HepG2 (cell line): ENCODE data around the gene KDM6B. TPM values are rescaled to one million over a fixed set of nuclear protein-coding genes. Genes with fewer than 3 reads are reported as not detected.

ENCODE experiments used
- CBFB ChIP-seq: sonication (generic); formaldehyde crosslinking; IDR thresholded peaks from 2 replicates; pipeline ENCODE4 v1.4.0; 2020; ENCODE audit warnings: missing genetic modification reagents
- FOSL1 ChIP-seq: sonication (generic); formaldehyde crosslinking; IDR thresholded peaks from 2 replicates; pipeline ENCODE4 v1.9.0; 2021; ENCODE audit warnings: missing genetic modification reagents, borderline replicate concordance
- HBP1 ChIP-seq: IDR thresholded peaks from 2 replicates; pipeline ENCODE4 v1.6.1; 2016; ENCODE audit warnings: low read depth, control low read depth
- KDM4B ChIP-seq: sonication (generic); formaldehyde crosslinking; IDR thresholded peaks from 2 replicates; pipeline ENCODE4 v1.4.0; 2020; ENCODE audit warnings: missing genetic modification reagents
- KLF15 ChIP-seq: sonication (generic); formaldehyde crosslinking; IDR thresholded peaks from 2 replicates; pipeline ENCODE4 v1.8.1; 2023; ENCODE audit warnings: borderline replicate concordance, mild to moderate bottlenecking, inconsistent platforms, missing genetic modification reagents, mixed read lengths
- RAD51 ChIP-seq: fragments of 450-650 bp; IDR thresholded peaks from 2 replicates; pipeline ENCODE4 v1.6.1; 2016; ENCODE audit warnings: borderline replicate concordance
- RORA ChIP-seq: sonication (generic); formaldehyde crosslinking; IDR thresholded peaks from 2 replicates; pipeline ENCODE4 v1.5.0; 2020; ENCODE audit warnings: mild to moderate bottlenecking, missing genetic modification reagents, moderate library complexity
- SP5 ChIP-seq: IDR thresholded peaks from 2 replicates; pipeline ENCODE4 v1.6.1; 2016; ENCODE audit warnings: low read depth, borderline replicate concordance
- YEATS2 ChIP-seq: sonication (generic); formaldehyde crosslinking; IDR thresholded peaks from 2 replicates; pipeline ENCODE4 v1.4.0; 2020; ENCODE audit warnings: missing genetic modification reagents, borderline replicate concordance
- ZBED4 ChIP-seq: sonication (generic); formaldehyde crosslinking; IDR thresholded peaks from 2 replicates; pipeline ENCODE4 v1.4.0; 2020; ENCODE audit warnings: missing genetic modification reagents, borderline replicate concordance
- ZNF136 ChIP-seq: sonication (generic); formaldehyde crosslinking; IDR thresholded peaks from 2 replicates; pipeline ENCODE4 v1.8.1; 2022; ENCODE audit warnings: low read depth, mild to moderate bottlenecking, moderate library complexity, missing genetic modification reagents
- ZNF530 ChIP-seq: sonication (generic); formaldehyde crosslinking; IDR thresholded peaks from 2 replicates; pipeline ENCODE4 v1.5.0; 2020; ENCODE audit warnings: low read depth, mild to moderate bottlenecking, missing genetic modification reagents
- ZNF687 ChIP-seq: sonication (generic); formaldehyde crosslinking; IDR thresholded peaks from 2 replicates; pipeline ENCODE4 v1.5.1; 2020; ENCODE audit warnings: mild to moderate bottlenecking, missing genetic modification reagents, moderate library complexity
- ZNF775 ChIP-seq: sonication (generic); formaldehyde crosslinking; IDR thresholded peaks from 2 replicates; pipeline ENCODE4 v1.4.0; 2020; ENCODE audit warnings: missing genetic modification reagents, mild to moderate bottlenecking, moderate library complexity, borderline replicate concordance
- ZSCAN20 ChIP-seq: sonication (generic); formaldehyde crosslinking; IDR thresholded peaks from 2 replicates; pipeline ENCODE4 v1.4.0; 2020; ENCODE audit warnings: missing genetic modification reagents, mild to moderate bottlenecking, borderline replicate concordance
- polyA plus RNA-seq, 8 experiments: library from polyadenylated mRNA; depleted of rRNA in 3 of 8; stranded (reverse) in 7 of 8; unstranded in 1 of 8; fragments of >200 nt; fragmentation: Illumina TruSeq in 4 of 8; extraction: Trizol in 4 of 8; gene quantifications; 2 replicates each; pipeline versions ENCODE4 v1.2.1 to v1.2.3, GENCODE V29; 2011 to 2016; ENCODE audit warnings: low read depth in 4 of 8, missing spikeins in 1 of 8, mixed read lengths in 1 of 8; ENCODE audit not compliant: insufficient read depth in 1 of 8
- total RNA-seq, 5 experiments: library from RNA; depleted of rRNA; stranded (reverse); fragments of >200 nt; fragmentation: Illumina TruSeq; extraction: Trizol; gene quantifications; 2 replicates each; pipeline ENCODE4 v1.2.3, GENCODE V29; 2016; ENCODE audit warnings: low read depth in 1 of 5
- TF ChIP-seq, protein P1 (sequence below): sonication (generic); formaldehyde crosslinking; IDR thresholded peaks from 2 replicates; pipeline ENCODE4 v1.5.1; 2020; ENCODE audit warnings: missing genetic modification reagents, mild to moderate bottlenecking, borderline replicate concordance
- TF ChIP-seq, protein P2 (sequence below): sonication (generic); formaldehyde crosslinking; IDR thresholded peaks from 2 replicates; pipeline ENCODE4 v1.4.0; 2020; ENCODE audit warnings: mild to moderate bottlenecking, missing genetic modification reagents

KDM6B gene
- total and polyA plus RNA-seq, 2 of the 13 experiments (the other 11 are each of a cell fraction or from before 2014, with no cell fraction given) = 1.3 to 2.1 TPM

DNA sequence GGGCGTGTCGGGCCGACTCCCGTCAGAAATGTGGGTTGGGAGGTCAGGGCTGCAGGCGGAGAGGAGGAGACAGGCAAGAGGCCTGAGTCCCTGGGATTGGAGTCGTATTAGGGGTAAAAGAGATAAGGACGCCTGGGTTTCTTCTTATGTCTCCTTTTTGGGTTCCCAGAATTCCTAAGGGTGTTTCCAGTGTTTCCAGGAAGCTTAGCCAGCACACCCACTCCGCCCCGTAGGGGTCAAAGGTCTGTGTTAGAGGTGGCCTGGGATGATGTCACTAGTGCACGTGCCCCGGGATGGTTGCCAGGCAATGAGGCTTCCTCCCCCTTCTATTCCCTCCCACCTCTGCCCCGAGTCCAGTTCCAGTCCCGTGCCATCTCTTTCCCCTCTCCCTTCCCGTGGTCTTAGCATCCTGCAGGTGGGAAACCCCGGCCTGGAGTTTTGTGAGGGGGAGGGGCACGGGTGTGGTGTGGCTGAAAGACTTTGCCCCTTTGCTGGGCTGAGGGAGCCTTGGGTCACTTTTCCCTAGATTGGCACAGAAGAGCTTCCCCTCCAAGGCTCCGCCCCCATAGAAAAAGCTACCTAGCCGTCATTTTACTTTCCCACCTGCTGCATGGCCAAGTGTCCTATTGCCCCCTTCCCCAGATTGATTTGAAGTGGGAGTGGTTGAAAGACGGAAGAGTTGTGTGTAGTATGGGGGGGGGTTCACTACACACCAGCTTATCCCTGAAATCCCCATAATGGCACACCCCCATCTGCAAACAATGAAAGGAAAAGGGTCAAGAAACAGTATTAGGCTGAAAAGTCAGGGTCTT is 2.8 kb downstream of the KDM6B start (continued):
- TF ChIP-seq, protein P1, sequence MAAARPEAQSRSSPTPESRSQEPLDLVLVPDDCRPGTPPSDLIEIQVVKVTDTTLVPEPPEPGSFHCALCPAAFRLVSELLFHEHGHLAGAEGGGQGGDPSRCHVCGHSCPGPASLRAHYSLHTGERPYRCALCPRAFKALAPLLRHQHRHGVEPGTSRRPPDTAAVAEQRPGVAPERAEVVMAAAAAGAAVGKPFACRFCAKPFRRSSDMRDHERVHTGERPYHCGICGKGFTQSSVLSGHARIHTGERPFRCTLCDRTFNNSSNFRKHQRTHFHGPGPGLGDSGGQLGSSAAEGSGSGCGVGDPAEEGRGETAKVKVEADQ (CRISPR knock-in tag) = no peak
- TF ChIP-seq KLF15 (CRISPR knock-in tag) (no peak; the same call in 1 of the 2 replicates), ZNF136 (CRISPR knock-in tag) (peak; percentile 34; the same call in 1 of the 2 replicates), ZNF775 (CRISPR knock-in tag) (no peak), SP5 (CRISPR knock-in tag) (peak; percentile 97), HBP1 (peak; percentile 40; the same call in 1 of the 2 replicates), ZSCAN20 (no peak), RORA (CRISPR knock-in tag) (no peak), KDM4B (CRISPR knock-in tag) (peak; percentile 95), FOSL1 (no peak), RAD51 (peak; percentile 38; the same call in 1 of the 2 replicates), ZNF687 (peak; percentile 75), YEATS2 (CRISPR knock-in tag) (peak; percentile 89; the same call in 1 of the 2 replicates), ZNF530 (no peak), ZBED4 (CRISPR knock-in tag) (peak; percentile 71; the same call in 1 of the 2 replicates), CBFB (CRISPR knock-in tag) (peak; percentile 88)
- TF ChIP-seq, protein P2, sequence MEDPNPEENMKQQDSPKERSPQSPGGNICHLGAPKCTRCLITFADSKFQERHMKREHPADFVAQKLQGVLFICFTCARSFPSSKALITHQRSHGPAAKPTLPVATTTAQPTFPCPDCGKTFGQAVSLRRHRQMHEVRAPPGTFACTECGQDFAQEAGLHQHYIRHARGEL (CRISPR knock-in tag) = no peak
